DOHH2 (cell line): ENCODE data around the gene GET4.

Experiments
- EZH2phosphoT487 ChIP-seq: fragments of 200-600 bp; sonication (generic); IDR thresholded peaks from 2 replicates; pipeline ENCODE4 v1.6.1; 2017; ENCODE audit warnings: borderline replicate concordance, mild to moderate bottlenecking, antibody characterized with exemption, low read length, moderate library complexity, mixed read lengths
- TF ChIP-seq, protein P1 (sequence below): fragments of 200-600 bp; sonication (generic); IDR thresholded peaks from one replicate; pipeline ENCODE4 v1.5.1; 2014; ENCODE audit warnings: antibody characterized with exemption, mild to moderate bottlenecking, low read depth, low read length; ENCODE audit not compliant: poor library complexity, severe bottlenecking

DNA sequence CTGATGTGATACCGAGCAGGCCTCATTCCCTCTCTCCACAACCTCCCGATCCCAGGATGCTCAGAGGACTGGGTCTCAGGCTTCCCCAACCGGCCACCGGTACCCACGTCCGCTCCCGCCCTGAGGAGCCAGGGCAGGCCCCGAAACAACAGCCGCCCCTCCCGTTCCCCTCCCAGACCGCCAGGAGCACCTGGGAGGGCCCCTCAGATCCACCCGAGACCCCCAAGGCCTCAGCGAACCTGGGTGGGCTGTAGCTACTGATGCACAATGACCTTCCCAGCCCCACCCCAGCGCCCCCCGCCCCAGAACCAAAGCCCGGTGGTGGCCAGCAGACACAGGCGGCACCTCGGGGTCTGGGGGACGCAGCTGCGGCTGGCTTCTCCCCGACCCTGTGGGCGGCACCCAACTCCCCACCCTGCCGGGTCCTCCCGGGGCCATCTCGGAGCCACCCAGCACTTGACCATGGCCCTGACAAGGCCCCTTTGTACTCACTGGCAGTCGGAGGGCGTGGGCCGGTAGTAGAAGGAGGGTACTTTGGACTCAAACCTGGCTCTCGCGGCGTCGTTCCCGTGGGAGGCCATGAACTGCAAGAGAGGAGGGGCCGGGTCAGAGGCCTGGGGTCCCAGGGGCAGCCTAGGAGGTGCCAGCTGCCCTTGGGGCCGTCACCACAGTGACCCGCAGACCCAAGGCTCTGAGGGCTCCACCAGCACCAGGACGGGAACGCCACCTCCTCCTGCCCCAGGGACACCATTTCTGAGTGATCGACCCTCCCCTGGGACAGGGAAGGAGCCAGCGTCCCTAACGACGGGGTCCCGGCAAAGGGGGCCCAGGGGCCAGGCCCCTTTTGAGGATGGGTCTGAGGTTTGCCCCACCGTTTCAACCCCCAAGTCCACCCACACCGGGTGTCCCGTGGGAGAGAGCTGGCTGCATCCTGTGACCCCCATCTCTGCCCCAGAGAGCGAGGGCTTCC is 50.0 kb downstream of the GET4 start:
- TF ChIP-seq, protein P1, sequence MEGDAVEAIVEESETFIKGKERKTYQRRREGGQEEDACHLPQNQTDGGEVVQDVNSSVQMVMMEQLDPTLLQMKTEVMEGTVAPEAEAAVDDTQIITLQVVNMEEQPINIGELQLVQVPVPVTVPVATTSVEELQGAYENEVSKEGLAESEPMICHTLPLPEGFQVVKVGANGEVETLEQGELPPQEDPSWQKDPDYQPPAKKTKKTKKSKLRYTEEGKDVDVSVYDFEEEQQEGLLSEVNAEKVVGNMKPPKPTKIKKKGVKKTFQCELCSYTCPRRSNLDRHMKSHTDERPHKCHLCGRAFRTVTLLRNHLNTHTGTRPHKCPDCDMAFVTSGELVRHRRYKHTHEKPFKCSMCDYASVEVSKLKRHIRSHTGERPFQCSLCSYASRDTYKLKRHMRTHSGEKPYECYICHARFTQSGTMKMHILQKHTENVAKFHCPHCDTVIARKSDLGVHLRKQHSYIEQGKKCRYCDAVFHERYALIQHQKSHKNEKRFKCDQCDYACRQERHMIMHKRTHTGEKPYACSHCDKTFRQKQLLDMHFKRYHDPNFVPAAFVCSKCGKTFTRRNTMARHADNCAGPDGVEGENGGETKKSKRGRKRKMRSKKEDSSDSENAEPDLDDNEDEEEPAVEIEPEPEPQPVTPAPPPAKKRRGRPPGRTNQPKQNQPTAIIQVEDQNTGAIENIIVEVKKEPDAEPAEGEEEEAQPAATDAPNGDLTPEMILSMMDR = no peak
- no peak for TF ChIP-seq EZH2phosphoT487
